GM10266 (cell line): ENCODE data around the gene IER5L.
"Not testable (repeated sequence)": the region's sequence is repeated elsewhere in the genome, so short reads cannot be mapped to it uniquely, and the experiment has no call there.

Experiments
- DNase-seq: peaks from one replicate; pipeline ENCODE4 v3.0.0; 2012; ENCODE audit errors: extremely low spot score
- TF ChIP-seq, protein P1 (sequence below): IDR thresholded peaks from 2 replicates; pipeline ENCODE4 v1.5.1; 2012; ENCODE audit warnings: mild to moderate bottlenecking, low read depth; ENCODE audit not compliant: control insufficient read depth, insufficient read depth; ENCODE audit errors: missing control alignments

The IER5L gene

DNA sequence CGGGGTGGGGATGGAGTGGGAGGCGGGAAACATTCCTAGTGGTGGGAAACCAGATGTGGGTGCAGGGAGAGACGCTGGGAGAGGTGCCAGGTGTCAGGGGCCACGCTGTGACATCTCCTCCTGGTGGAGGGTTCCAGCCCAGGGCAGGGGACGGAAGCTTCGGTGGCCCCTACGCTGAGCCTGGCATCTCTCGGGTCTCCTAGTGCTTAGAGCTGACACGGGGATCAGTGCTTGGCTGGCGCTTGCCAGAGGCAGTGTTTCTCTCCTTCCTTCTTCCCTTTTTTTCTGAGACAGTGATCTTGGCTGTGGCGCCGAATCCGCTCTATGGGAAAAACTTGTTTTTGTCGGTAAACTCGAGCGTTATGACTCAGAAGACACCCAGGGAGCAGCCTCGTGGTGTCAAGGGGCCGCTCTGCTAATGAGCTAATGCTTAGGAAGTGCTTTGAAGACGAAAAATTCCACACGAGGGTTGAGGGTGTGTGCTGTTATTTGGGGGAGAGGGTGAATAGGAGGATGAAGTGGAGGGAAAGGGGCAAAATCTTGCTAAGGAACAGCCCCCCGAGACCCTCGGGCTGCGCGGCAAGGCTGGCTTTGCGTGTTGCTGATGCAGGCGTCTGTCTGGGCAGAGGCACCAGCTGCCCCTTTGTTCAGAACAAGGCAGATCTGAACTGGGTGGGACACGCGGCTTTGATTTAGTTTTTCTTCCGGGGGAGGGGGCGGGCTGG lies 20.4 kb upstream of the IER5L start:
- TF ChIP-seq, protein P1, sequence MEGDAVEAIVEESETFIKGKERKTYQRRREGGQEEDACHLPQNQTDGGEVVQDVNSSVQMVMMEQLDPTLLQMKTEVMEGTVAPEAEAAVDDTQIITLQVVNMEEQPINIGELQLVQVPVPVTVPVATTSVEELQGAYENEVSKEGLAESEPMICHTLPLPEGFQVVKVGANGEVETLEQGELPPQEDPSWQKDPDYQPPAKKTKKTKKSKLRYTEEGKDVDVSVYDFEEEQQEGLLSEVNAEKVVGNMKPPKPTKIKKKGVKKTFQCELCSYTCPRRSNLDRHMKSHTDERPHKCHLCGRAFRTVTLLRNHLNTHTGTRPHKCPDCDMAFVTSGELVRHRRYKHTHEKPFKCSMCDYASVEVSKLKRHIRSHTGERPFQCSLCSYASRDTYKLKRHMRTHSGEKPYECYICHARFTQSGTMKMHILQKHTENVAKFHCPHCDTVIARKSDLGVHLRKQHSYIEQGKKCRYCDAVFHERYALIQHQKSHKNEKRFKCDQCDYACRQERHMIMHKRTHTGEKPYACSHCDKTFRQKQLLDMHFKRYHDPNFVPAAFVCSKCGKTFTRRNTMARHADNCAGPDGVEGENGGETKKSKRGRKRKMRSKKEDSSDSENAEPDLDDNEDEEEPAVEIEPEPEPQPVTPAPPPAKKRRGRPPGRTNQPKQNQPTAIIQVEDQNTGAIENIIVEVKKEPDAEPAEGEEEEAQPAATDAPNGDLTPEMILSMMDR, result no peak
- no peak for DNase-seq

DNA sequence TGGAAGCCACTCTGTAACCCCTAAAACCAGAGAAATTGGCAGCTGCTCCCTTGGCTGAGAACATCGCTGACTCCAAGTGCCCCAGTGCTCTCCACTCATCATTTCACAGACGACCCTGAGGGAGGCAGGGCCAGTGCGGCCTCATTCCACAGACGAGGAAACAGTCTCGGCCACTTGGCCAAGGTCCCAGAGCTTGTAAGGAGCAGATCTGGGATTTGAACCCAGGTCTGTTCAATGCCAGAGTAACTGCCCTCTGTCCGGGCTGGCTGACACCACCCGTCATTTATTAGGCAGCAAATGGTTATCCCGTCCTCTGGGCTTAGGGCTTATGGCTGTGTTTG lies 19.9 kb upstream of the IER5L start:
- no peak for DNase-seq
- TF ChIP-seq, protein P1, result no peak

DNA sequence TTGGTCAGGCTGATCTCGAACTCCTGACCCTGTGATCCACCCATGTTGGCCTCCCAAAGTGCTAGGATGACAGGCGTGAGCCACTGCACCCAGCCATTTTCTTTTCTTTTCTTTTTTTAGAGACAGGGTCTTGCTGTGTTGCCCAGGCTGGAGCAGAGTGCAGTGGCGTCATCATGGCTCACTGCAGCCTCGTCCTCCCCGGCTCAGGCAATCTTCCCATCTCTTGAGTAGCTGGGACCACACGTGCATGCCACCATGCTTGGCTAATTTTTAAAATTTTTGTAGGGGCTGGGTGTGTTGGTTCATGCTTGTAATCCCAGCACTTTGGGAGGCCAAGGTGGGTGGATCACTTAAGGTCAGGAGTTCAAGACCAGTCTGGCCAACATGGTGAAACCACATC lies 19.0 kb upstream of the IER5L start:
- DNase-seq, result not testable (repeated sequence)

DNA sequence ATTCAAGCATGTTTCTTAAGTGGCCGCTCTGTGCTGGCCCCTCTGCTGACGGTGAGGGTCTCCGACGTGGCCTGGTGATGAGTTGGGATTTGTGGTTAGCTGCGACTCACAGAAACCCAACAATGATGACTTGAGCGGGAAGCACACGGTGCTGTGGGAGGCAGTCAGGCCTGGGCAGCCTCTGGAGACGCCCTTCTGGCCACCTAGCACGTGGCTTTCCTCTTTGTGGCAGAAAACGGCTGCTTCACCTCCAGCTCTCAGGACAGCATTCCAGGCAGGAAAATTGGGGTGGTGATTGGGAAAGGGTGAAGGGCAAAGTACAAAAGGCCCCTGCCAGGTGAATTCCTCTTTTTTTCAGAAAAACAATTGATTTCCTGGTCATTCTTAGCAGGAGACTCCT lies 17.5 kb upstream of the IER5L start:
- no peak for DNase-seq
- TF ChIP-seq, protein P1, result no peak

DNA sequence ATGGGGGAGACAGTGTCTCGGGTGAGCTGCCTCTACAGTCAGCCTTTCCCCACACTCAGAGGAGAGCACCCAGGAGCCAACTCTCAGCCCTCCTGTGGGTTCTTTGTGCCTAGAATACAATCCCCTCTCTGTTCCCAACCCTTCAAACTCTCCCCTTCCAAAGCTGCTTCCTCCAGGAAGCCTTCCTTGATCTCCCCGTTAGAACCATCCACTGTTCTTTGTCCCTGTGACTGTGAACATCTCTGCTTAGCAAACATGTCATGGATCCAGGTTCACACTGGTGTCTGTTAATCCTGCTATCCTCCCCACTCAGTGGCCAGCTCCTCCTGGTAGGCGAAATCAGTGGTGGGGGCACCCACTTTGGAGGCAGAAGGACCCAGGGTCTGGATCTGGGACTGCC lies 16.2 kb upstream of the IER5L start:
- no peak for DNase-seq
- TF ChIP-seq, protein P1, result no peak

DNA sequence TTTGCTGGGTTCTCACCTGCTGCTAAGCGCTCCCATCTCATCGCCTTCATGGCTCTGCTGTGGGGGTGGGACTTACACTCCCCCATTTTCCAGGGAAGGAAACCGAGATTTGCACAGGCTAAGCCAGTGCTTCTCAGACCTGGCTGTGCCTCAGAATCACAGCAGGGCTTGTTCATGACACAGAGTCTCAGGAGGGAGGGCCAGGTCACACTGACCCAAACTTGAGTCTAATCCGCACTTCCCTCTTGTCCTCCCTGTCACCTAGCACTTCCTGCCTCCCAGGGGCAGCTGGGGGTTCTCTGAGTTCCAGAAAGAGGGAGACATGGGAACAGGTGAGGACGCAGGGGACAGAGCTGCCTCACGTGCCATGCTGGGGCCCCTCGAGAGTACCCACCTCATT lies 15.6 kb upstream of the IER5L start:
- no peak for DNase-seq
- TF ChIP-seq, protein P1, result no peak

DNA sequence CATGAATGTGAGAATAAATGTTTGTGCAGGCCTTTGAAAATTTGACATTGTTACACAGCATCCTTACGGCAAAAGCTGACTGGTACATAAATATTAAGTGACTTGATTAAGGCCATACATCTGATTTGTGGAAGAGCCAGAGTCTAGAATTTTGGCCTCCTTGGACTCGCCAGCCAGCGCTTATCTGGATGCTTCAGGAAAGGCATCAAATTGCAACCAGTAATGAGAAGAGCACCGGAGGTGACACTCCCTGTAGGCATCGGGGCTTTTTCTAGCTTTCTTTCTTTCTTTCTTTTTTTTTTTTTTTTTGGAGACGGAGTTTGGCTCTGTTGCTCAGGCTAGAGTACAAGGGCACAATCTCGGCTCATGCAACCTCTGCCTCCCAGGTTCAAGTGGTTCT lies 13.2 kb upstream of the IER5L start:
- TF ChIP-seq, protein P1, result no peak
- DNase-seq, result no peak

DNA sequence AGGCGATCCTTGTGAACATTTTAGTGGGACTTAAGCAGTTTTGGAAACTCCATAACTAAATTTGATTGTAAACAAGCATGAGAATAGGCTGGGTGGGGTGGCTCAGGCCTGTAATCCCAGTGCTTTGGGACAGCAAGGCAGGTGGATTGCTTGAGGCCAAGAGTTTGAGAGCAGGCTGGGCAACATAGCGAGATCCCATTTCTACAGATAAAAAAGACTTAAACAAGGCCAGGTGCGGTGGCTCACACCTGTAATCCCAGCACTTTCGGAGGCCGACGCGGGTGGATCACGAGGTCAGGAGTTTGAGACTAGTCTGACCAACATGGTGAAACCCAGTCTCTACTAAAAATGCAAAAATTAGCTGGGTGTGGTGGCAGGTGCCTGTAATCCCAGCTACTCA lies 11.9 kb upstream of the IER5L start:
- not testable (repeated sequence) for DNase-seq
